Measurements from ENCODE around the gene CDC42EP2.

The CDC42EP2 gene

DNA sequence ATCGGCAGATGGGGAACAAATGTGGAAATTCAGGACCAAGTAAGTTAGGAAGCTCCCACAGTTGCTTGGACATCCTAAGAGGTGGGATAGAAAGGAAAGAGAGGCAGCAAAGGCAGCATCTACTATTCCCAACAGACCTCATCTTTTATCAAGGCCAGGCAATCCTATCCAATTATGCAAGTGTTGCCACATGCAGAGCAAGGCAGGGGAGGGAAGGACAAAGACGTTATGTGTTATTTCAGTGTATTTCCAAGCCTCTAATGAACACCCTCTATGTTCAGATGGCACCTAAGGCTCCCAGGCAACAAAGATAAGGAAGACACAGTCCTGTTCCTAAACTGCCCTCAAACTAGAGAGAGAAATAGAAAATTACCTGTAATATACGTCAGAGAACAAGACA is 49.1 kb downstream of the CDC42EP2 start:
- TF ChIP-seq, protein P1, sequence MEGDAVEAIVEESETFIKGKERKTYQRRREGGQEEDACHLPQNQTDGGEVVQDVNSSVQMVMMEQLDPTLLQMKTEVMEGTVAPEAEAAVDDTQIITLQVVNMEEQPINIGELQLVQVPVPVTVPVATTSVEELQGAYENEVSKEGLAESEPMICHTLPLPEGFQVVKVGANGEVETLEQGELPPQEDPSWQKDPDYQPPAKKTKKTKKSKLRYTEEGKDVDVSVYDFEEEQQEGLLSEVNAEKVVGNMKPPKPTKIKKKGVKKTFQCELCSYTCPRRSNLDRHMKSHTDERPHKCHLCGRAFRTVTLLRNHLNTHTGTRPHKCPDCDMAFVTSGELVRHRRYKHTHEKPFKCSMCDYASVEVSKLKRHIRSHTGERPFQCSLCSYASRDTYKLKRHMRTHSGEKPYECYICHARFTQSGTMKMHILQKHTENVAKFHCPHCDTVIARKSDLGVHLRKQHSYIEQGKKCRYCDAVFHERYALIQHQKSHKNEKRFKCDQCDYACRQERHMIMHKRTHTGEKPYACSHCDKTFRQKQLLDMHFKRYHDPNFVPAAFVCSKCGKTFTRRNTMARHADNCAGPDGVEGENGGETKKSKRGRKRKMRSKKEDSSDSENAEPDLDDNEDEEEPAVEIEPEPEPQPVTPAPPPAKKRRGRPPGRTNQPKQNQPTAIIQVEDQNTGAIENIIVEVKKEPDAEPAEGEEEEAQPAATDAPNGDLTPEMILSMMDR (IDR thresholded peaks at IDR 0.05), result no peak
- Histone ChIP-seq H3K4me3 (ENCODE audit: low read depth in 1 of 2, low read length in 1 of 2) (no peak overlapping the region), H3K36me3 (no peaks in the 10 kb centered on the region), H3K27me3 (no peaks in the 10 kb centered on the region), H3K4me1 (ENCODE audit: control insufficient read depth in 1 of 2, insufficient read depth in 1 of 2, low read depth in 1 of 2, low read length in 1 of 2) (peaks cover 29 to 34% of the 10 kb centered on the region in 2 experiments), H3K27ac (peak overlapping the region; percentile 99), H3K9me3 (no peaks in the 10 kb centered on the region)

DNA sequence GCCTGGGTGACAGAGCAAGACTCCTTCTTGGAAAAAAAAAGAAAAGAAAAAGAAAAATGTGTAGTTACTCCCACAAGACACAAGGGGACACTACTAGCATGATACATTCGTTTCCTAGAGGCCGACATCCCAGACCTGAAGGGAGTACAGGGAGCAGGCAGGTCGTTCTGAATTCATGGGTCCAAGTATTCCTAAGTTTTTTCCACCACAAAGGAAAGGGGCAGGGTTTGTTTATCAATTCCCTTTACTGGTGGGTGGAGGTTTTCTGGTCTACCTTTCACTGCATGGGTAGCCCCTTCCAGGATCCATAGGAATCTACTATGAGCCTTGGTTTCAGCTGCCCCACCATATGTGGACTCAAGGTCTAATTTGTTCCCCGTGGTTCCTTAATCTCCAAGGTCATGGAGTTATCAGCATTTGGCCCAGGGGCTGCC is 51.7 kb downstream of the CDC42EP2 start:
- Histone ChIP-seq H3K4me1 (ENCODE audit: control insufficient read depth in 1 of 2, insufficient read depth in 1 of 2, low read depth in 1 of 2, low read length in 1 of 2) (peaks cover 29 to 37% of the 10 kb centered on the region in 2 experiments), H3K4me3 (ENCODE audit: low read depth in 1 of 2, low read length in 1 of 2) (no peak overlapping the region), H3K36me3 (no peaks in the 10 kb centered on the region), H3K27ac (peak overlapping the region; percentile 33), H3K27me3 (no peaks in the 10 kb centered on the region), H3K9me3 (no peaks in the 10 kb centered on the region)
- TF ChIP-seq, protein P1 (IDR thresholded peaks at IDR 0.05), result peak; percentile 75

DNA sequence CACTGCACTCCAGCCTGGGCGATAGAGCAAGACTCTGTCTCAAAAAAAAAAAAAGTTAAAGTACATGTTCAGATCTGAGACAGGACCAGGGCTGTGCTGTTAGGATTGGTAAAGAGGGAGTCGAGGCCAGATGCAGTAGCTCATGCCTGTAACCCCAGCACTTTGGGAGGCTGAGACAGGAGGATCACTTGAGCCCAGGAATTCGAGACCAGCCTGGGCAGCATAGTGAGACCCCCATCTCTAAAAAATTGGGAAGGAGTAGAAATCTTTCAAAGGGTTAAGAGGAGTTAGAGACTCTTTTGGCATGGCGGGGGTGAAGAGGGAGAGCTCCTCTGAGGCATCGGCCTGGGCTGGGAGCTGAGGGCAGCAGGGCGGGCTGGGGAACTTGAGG is 56.0 kb downstream of the CDC42EP2 start:
- H3K9me3 ChIP-seq, result no peaks in the 10 kb centered on the region
- H3K27me3 ChIP-seq, result no peaks in the 10 kb centered on the region
- H3K27ac ChIP-seq, result no peak overlapping the region
- TF ChIP-seq, protein P1 (IDR thresholded peaks at IDR 0.05), result no peak
- peaks cover 4 to 9% of the 10 kb centered on the region in 2 experiments for H3K4me1 ChIP-seq (ENCODE audit: control insufficient read depth in 1 of 2, insufficient read depth in 1 of 2, low read depth in 1 of 2, low read length in 1 of 2)
- no peaks in the 10 kb centered on the region for H3K36me3 ChIP-seq
- H3K4me3 ChIP-seq (ENCODE audit: low read depth in 1 of 2, low read length in 1 of 2), result no peak overlapping the region

Measured in neutrophil (primary cell).